HG02571 (cell line): ENCODE data around the gene CKAP2L.
A peak's percentile ranks its signal among the peaks of the same experiment; 100 is the strongest.
"Not testable (repeated sequence)": the region's sequence is repeated elsewhere in the genome, so short reads cannot be mapped to it uniquely, and the experiment has no call there.

Experiments
- ATAC-seq: cut with Tn5 transposase; IDR thresholded peaks from one replicate; pipeline ENCODE4 v1.9.1; 2021; ENCODE audit warnings: mild to moderate bottlenecking, moderate library complexity; ENCODE audit not compliant: unreplicated experiment

The CKAP2L gene

GRCh38 chr2:112712465-112712864 is 51.9 kb downstream of the CKAP2L start:
- no peak for ATAC-seq

DNA sequence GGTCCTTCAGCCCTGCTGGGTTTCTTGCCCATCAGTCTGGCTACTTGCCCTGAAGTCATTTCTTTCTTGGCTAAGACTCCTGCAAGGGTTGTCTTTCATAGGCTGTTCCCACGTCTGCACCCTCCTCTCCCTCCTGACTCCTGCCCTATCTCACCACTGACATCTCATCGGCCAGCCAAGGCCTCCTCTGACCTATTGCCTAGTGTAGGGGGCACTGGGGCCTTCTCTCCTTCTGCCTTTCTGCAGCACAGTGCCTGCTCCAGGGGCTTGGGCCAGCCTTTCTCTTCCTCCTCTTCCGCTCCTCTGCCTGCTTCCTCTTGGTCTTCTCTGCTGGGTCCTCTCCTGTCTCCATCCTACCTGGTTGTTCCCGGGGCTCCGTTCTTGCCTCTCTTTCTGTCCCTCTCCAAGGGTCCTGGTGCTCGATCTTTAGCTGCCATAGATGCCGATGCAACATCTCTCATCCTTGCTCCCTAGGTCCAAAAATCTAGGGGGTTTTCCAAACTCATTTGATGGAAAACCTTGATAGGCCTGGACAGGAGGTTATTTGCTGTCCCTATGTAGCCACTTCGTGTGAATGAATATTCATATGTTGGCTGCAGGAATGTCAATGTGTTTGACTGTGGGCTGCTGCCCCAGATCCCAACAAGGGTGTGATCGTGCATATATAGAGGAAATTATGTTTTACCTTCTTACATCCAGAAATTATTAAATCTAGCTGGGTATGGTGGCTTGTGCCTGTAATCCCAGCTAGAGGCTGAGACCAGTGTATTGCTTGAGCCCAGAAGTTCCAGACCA is 53.3 kb downstream of the CKAP2L start:
- ATAC-seq, result no peak

DNA sequence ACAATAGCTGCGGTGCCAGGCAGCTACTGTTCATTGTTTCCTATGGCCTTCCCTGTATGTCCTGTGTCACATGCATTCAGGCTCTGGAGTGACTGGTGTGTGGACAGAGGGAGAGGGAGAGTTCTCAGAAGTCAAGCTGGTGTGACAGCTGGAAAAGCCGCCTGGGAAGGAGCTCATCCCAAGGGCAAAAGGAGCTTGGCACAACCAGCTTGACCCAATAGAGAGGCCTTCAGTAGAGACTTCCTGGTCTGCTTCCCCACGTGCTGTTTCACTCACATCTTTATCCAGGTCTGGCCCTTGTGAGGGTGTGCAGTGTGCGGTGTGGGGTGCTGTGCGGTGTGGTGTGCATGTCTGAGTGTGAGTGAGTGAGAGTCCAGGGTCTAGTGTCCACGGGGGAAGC is 54.7 kb downstream of the CKAP2L start:
- ATAC-seq, result no peak

DNA sequence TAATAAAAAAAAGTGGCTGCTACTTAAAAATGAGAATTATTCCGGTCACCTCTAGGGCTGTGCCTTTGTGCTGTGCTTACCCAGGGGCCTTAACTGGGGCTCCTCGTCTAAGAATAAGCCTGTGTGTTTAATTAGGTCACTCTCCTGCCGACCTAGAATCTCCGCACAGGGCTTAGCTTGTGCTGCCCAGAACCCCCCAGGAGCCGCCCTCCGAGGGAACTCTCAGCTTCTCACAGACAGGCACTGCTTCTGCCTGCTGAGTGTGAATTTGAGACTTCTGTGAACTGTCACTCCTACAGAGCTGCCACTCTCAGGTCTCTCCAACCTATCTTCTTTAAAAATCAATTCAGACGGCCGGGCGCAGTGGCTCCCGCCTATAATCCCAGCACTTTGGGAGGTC is 55.4 kb downstream of the CKAP2L start:
- no peak for ATAC-seq

- ATAC-seq, result not testable (repeated sequence)
Measured at GRCh38 chr2:112706947-112707346, 57.5 kb downstream of the CKAP2L start.

GRCh38 chr2:112706170-112706664 is 58.2 kb downstream of the CKAP2L start:
- no peak for ATAC-seq

DNA sequence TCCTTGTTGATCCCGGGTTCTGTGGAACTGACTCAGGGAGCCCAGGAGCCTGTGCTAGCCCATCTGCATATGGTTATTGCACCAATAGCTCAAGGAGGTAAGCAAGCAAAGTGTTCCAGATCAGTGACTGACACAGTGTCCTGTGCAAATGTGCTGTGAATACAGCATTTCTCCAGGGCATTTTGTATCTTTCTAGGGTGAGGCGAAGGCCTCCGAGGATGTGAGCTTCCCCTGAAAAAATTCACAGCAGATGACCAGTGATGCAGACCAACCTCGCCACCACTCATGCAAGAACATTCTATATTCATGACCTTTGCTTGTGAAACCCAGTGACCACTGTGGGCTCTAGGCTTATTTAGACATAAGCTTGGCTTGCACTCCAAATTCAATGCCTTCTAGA is 58.8 kb downstream of the CKAP2L start:
- ATAC-seq, result no peak

GRCh38 chr2:112703684-112704083 is 60.7 kb downstream of the CKAP2L start:
- ATAC-seq, result no peak

GRCh38 chr2:112701052-112701451 is 63.4 kb downstream of the CKAP2L start:
- ATAC-seq, result no peak

GRCh38 chr2:112699984-112700667 is 64.3 kb downstream of the CKAP2L start:
- ATAC-seq, result no peak

DNA sequence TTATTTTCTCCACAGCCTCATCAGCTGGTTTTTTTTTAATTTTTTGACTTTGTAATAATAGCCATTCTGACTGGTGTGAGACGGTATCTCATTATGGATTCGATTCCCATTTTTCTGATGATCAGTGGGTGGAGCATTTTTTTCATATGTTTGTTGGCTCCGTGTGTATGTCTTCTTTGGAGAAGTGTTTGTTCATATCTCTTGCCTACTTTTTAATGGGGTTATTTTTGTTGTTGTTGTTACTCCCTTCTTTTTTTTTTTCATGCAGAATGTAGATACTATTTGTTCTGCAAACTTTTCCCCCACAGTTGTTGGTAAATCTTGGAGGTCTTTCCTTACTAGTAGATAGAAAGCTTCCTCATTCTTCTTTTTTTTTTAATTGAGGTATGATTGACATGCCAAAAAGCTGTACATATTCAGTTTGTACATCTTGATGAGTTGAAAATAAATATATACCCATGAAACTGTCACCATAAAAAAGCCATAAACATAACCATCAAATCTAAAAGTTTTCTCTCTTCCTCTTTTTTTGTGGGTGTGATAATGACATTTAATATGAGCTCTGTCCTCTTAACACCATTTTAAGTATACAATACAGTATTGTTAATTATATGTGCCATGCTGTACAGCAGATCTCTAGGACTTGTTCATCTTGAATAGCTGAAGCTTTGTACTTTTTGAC is 65.4 kb downstream of the CKAP2L start:
- ATAC-seq, result no peak

GRCh38 chr2:112694182-112694581 is 70.2 kb downstream of the CKAP2L start:
- ATAC-seq, result no peak

DNA sequence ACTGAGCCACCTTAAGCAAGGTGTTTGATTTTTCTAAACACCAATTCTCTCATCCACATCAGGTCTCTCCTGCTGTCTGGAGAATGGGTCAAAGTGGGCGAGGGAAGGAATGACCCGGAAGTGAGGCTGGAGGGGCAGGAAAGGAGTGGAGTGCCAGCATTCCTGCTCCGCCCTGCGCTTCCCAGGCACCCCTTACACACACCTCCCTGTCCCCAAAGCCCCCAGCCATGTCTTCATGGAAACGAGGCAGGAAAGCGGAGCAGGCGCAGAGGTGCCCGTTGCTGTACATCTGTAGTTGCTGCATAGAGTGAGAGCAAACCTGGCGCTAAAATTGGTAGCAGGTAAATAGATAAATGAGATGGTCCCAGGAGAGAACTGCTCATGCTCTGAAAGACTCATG is 70.8 kb downstream of the CKAP2L start:
- ATAC-seq, result no peak

- no peak for ATAC-seq
Measured at GRCh38 chr2:112692918-112693317, 71.5 kb downstream of the CKAP2L start.

DNA sequence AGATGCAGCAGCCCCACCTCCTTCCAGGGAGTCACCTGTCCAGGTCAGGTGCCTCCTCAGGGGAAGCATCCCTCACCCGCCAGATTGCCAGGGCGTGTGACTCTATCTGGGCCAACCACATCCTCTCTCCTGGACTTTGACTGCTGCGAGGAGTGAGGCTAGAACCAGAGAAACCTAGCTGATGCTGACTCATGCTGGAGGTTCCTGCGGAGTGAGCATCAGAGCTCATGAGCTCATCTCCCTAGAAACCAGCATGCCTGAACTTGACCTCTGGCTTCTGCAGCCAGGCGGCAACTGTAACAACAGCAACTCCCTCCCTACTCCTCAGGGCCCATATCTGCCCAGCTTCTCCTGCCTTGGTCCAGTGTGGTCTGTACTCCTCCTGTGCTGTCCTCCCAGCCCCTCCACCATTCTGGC is 71.9 kb downstream of the CKAP2L start:
- peak; percentile 78 for ATAC-seq

- ATAC-seq, result no peak
Measured at GRCh38 chr2:112691881-112692281, 72.5 kb downstream of the CKAP2L start.

DNA sequence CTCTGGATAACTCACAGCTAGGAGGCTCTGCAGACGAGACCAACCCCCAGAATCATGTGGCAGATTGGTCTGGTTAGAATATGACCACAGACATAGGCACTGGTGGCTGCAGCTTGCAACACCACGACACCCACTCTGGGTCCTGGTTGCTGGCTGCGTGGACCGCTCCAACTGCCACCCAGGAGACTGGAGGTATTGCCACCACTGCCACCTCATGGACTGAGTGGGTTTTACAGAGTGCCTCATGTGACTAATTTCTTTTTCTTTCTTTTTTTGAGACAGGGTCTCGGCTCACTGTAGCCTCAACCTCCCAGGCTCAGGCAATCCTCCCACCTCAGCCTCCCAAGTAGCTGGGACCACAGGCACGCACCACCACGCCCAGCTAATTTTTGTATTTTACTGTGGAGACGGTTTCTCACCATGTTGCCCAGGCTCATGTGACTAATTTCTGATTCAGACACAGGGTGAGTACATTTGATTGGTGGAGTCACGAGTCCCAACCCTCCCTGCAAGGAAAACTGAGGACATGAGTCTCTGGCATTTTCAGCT is 73.5 kb downstream of the CKAP2L start:
- ATAC-seq, result no peak

GRCh38 chr2:112688086-112688880 is 76.1 kb downstream of the CKAP2L start:
- no peak for ATAC-seq

DNA sequence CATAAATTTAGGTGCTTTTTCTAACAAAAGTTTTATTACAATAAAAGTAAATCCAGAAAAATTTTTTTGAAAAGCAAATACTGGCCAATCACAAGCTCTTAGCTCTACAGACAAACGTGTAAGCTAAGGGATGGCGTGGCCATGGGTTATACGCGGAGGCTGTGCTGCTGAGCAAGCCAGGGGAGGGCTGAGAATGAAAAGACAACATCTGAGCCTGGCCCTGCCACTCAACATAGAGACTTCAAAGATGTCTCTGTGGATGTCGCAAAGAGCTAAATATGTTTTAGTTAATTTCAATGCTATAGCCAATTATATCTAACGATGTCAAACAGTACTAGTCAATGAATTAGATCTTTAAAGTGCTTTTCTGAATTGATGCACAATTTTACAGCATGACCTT is 76.9 kb downstream of the CKAP2L start:
- ATAC-seq, result no peak
